Neuronal stem cell (in vitro differentiated cells): ENCODE measurements around the gene PTPRH.
"Not testable (repeated sequence)": the region's sequence is repeated elsewhere in the genome, so short reads cannot be mapped to it uniquely, and the experiment has no call there.

Experiments
- DNase-seq: peaks from one replicate; pipeline ENCODE4 v3.0.0-alpha.2; 2013; ENCODE audit warnings: low spot score
- H2AFZ ChIP-seq: one replicate; pipeline ENCODE4 v1.6.1; 2013; ENCODE audit warnings: mild to moderate bottlenecking, low read length, inconsistent platforms
- H2AK5ac ChIP-seq: 2 replicates; pipeline ENCODE4 v1.6.1; 2013; ENCODE audit warnings: low read depth, mild to moderate bottlenecking, inconsistent platforms, low read length, moderate library complexity, mixed read lengths
- H2BK120ac ChIP-seq: 2 replicates; pipeline ENCODE4 v1.6.1; 2013; ENCODE audit warnings: low read depth, mild to moderate bottlenecking, inconsistent platforms, low read length, moderate library complexity, mixed read lengths
- H2BK12ac ChIP-seq: one replicate; pipeline ENCODE4 v1.6.1; 2013; ENCODE audit warnings: low read length, inconsistent platforms
- H2BK15ac ChIP-seq: 2 replicates; pipeline ENCODE4 v1.6.1; 2013; ENCODE audit warnings: mild to moderate bottlenecking, low read length, inconsistent platforms, mixed read lengths
- H2BK5ac ChIP-seq: one replicate; pipeline ENCODE4 v1.6.1; 2013; ENCODE audit warnings: inconsistent platforms, mild to moderate bottlenecking, low read length, moderate library complexity
- H3K14ac ChIP-seq: one replicate; pipeline ENCODE4 v1.6.1; 2013; ENCODE audit warnings: low read length, inconsistent platforms
- H3K18ac ChIP-seq: 2 replicates; pipeline ENCODE4 v1.6.1; 2013; ENCODE audit warnings: low read length, inconsistent platforms
- H3K23ac ChIP-seq: 2 replicates; pipeline ENCODE4 v1.6.1; 2013; ENCODE audit warnings: low read depth, mild to moderate bottlenecking, mixed read lengths, low read length, inconsistent platforms; ENCODE audit not compliant: poor library complexity
- H3K27ac ChIP-seq: replicated peaks from 3 replicates; pipeline ENCODE4 v1.5.1; 2013; ENCODE audit warnings: low read length, inconsistent platforms
- H3K27me3 ChIP-seq, 3 experiments: 2 replicates each; pipeline ENCODE4 v1.6.1; 2013; ENCODE audit warnings: low read length in 3 of 3, mild to moderate bottlenecking in 2 of 3, inconsistent platforms in 1 of 3, low read depth in 1 of 3, mixed read lengths in 1 of 3, moderate library complexity in 1 of 3; ENCODE audit not compliant: control insufficient read depth in 3 of 3, insufficient read depth in 3 of 3
- H3K36me3 ChIP-seq, 2 donors: replicated peaks in 1 of 2; 2 replicates each; pipeline ENCODE4 v1.6.1; 2013; ENCODE audit warnings: low read length in 2 of 2; ENCODE audit not compliant: control insufficient read depth in 2 of 2, insufficient read depth in 2 of 2
- H3K4ac ChIP-seq: 2 replicates; pipeline ENCODE4 v1.6.1; 2013; ENCODE audit warnings: inconsistent platforms, mild to moderate bottlenecking, low read length, moderate library complexity
- H3K4me1 ChIP-seq, 2 donors: 1 replicate in 1 of 2; 2 replicates in 1 of 2; pipeline ENCODE4 v1.6.1; 2013; ENCODE audit warnings: low read length in 2 of 2, low read depth in 1 of 2; ENCODE audit not compliant: control insufficient read depth in 2 of 2, insufficient read depth in 1 of 2
- H3K4me2 ChIP-seq: one replicate; pipeline ENCODE4 v1.6.1; 2013; ENCODE audit warnings: mild to moderate bottlenecking, low read length, inconsistent platforms; ENCODE audit not compliant: insufficient read depth, poor library complexity, severe bottlenecking
- H3K4me3 ChIP-seq, 2 donors: 2 replicates each; pipeline ENCODE4 v1.5.1; 2013; ENCODE audit warnings: low read length in 2 of 2, mild to moderate bottlenecking in 2 of 2, inconsistent platforms in 1 of 2, moderate library complexity in 1 of 2
- H3K79me1 ChIP-seq: one replicate; pipeline ENCODE4 v1.6.1; 2013; ENCODE audit warnings: low read depth, mild to moderate bottlenecking, inconsistent platforms, low read length, moderate library complexity
- H3K9ac ChIP-seq: one replicate; pipeline ENCODE4 v1.6.1; 2013; ENCODE audit warnings: mild to moderate bottlenecking, low read depth, low read length, inconsistent platforms; ENCODE audit not compliant: poor library complexity
- H3K9me3 ChIP-seq, 2 donors: replicated peaks in 1 of 2; 2 replicates each; pipeline versions ENCODE3 to v1.6.1; 2013; ENCODE audit warnings: low read length in 2 of 2, mild to moderate bottlenecking in 2 of 2, inconsistent platforms in 1 of 2, low read depth in 1 of 2, mixed read lengths in 1 of 2, moderate library complexity in 1 of 2; ENCODE audit not compliant: control insufficient read depth in 2 of 2, insufficient read depth in 1 of 2
- H4K8ac ChIP-seq: one replicate; pipeline ENCODE4 v1.6.1; 2013; ENCODE audit warnings: low read depth, mild to moderate bottlenecking, inconsistent platforms, low read length, moderate library complexity
- H4K91ac ChIP-seq: one replicate; pipeline ENCODE4 v1.6.1; 2013; ENCODE audit warnings: low read length, low read depth, mild to moderate bottlenecking, inconsistent platforms; ENCODE audit not compliant: poor library complexity
- WGBS, 2 donors: extraction: QIAGEN DNeasy Blood & Tissue Kit; methylation state at CpG; one replicate each; pipeline ENCODE4 v1.1.7; 2013; ENCODE audit warnings: missing lambda C conversion rate in 2 of 2, mixed read lengths in 1 of 2; ENCODE audit not compliant: insufficient read length in 2 of 2, insufficient replicate concordance in 1 of 2; ENCODE audit errors: extremely low coverage in 2 of 2; 5-methylcytosine and 5-hydroxymethylcytosine counted together

The PTPRH gene

GRCh38 chr19:55206664-55207500, 2.4 kb downstream of the PTPRH start:
- no CpG with 5 or more reads among the region's 29 CpGs for WGBS, 2 donors
- no peak overlapping the region for H2AK5ac ChIP-seq

DNA sequence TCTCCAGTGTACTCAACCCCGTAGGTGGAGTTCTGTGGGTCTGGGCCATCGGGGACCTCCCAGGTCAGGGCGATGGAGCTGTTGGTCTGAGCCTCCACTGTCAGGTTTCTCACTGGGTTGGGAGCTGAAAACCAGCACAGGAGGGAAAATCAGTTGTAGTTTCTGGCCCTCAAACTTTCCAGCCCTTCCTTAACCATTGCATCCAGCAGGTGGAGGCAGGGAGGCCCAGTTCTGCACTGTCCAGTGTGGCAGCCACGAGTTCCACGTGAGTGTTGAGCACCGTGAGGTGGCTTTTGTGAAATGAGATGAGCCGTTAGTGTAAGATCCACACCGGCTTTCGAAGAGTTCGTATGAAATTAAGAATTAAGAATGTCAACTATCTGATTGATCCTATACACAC, 7.1 kb downstream of the PTPRH start:
- not testable (repeated sequence) for H2BK15ac ChIP-seq, DNase-seq, H4K91ac ChIP-seq, H2BK120ac ChIP-seq, H4K8ac ChIP-seq, H3K27me3 ChIP-seq, H2BK12ac ChIP-seq, H3K9me3 ChIP-seq, H3K27ac ChIP-seq, H3K36me3 ChIP-seq, H3K23ac ChIP-seq, H2AK5ac ChIP-seq, H3K14ac ChIP-seq, H3K4me2 ChIP-seq, H2BK5ac ChIP-seq, H2AFZ ChIP-seq, H3K4me3 ChIP-seq, H3K79me1 ChIP-seq, H3K18ac ChIP-seq, H3K9ac ChIP-seq, H3K4ac ChIP-seq, H3K4me1 ChIP-seq
- no CpG with 5 or more reads among the region's 10 CpGs for WGBS, 2 donors

More at GRCh38 chr19:55206664-55207500, 2.4 kb downstream of the PTPRH start:
- H2BK5ac ChIP-seq: peak overlapping the region; percentile 82
- no peak overlapping the region for H2BK12ac ChIP-seq
- H4K91ac ChIP-seq: no peak overlapping the region
- H3K23ac ChIP-seq: peak overlapping the region; percentile 1
- peak overlapping the region; percentile 9 for H3K9ac ChIP-seq
- H3K79me1 ChIP-seq: no peaks in the 10 kb centered on the region
- H2AFZ ChIP-seq: peak overlapping the region; percentile 86
- peak overlapping the region; percentile 31 for H3K4me2 ChIP-seq
- no peak overlapping the region for H3K4ac ChIP-seq
- H3K9me3 ChIP-seq: no peaks in the 10 kb centered on the region
- peaks cover 7 to 20% of the 10 kb centered on the region in 2 donors for H3K4me1 ChIP-seq
- no peak overlapping the region for H3K14ac ChIP-seq
- H2BK120ac ChIP-seq: no peak overlapping the region
- peak overlapping the region in 1 of 2 donors; percentile 24 for H3K4me3 ChIP-seq
- no peaks in the 10 kb centered on the region for H3K27me3 ChIP-seq
- DNase-seq: peak; percentile 67
- H4K8ac ChIP-seq: no peak overlapping the region
- H3K27ac ChIP-seq: peak overlapping the region; percentile 24
- H3K18ac ChIP-seq: peak overlapping the region; percentile 77
- H2BK15ac ChIP-seq: no peak overlapping the region
- no peaks in the 10 kb centered on the region for H3K36me3 ChIP-seq

GRCh38 chr19:55199620-55200204, 9.6 kb downstream of the PTPRH start:
- Histone ChIP-seq H2BK12ac (no peak overlapping the region), H3K4me3 (no peak overlapping the region), H3K79me1 (no peaks in the 10 kb centered on the region), H4K8ac (no peak overlapping the region), H3K14ac (no peak overlapping the region), H3K4me1 (peaks cover 0 to 4% of the 10 kb centered on the region in 2 donors), H3K27ac (no peak overlapping the region), H3K9ac (no peak overlapping the region), H2BK5ac (no peak overlapping the region), H3K4me2 (no peak overlapping the region), H3K36me3 (no peaks in the 10 kb centered on the region), H2AK5ac (no peak overlapping the region), H2AFZ (no peak overlapping the region), H3K4ac (no peak overlapping the region), H2BK15ac (no peak overlapping the region), H4K91ac (no peak overlapping the region), H3K18ac (no peak overlapping the region), H2BK120ac (no peak overlapping the region), H3K27me3 (peaks cover 0 to 2% (median 0%) of the 10 kb centered on the region in 3 experiments), H3K9me3 (no peaks in the 10 kb centered on the region), H3K23ac (no peak overlapping the region)
- DNase-seq: no peak
- WGBS, 2 donors: no CpG with 5 or more reads among the region's 5 CpGs

- no peak overlapping the region for H2BK12ac ChIP-seq
- WGBS, 2 donors: no CpG with 5 or more reads among the region's 5 CpGs
- H3K23ac ChIP-seq: peak overlapping the region; percentile 73
- H2AK5ac ChIP-seq: no peak overlapping the region
- no peaks in the 10 kb centered on the region for H3K36me3 ChIP-seq
- H4K91ac ChIP-seq: peak overlapping the region; percentile 24
- H2BK15ac ChIP-seq: no peak overlapping the region
- H3K18ac ChIP-seq: no peak overlapping the region
- no peak overlapping the region for H2BK120ac ChIP-seq
- no peak overlapping the region for H3K4me2 ChIP-seq
- no peak overlapping the region for H3K9ac ChIP-seq
- no peak overlapping the region for H2AFZ ChIP-seq
- no peak overlapping the region for H3K14ac ChIP-seq
- no peak overlapping the region for H3K27ac ChIP-seq
- H2BK5ac ChIP-seq: no peak overlapping the region
- H3K4ac ChIP-seq: no peak overlapping the region
- H4K8ac ChIP-seq: no peak overlapping the region
- no peak overlapping the region for H3K4me3 ChIP-seq
- peaks cover 0 to 4% of the 10 kb centered on the region in 2 donors for H3K4me1 ChIP-seq
- H3K27me3 ChIP-seq: peaks cover 0 to 2% (median 0%) of the 10 kb centered on the region in 3 experiments
- no peaks in the 10 kb centered on the region for H3K9me3 ChIP-seq
- no peak for DNase-seq
- no peaks in the 10 kb centered on the region for H3K79me1 ChIP-seq
Measured at GRCh38 chr19:55198651-55199050, 10.7 kb downstream of the PTPRH start.
